Measurements from ENCODE around the gene TIMP4. TPM values are rescaled to one million over a fixed set of nuclear protein-coding genes. Genes with fewer than 3 reads are reported as not detected.

The TIMP4 gene
- total and polyA plus RNA-seq, 2 of the 4 experiments (the other 2 are of a cell fraction): 0.39 to 0.54 TPM

- Histone ChIP-seq H3K56ac (ENCODE audit: extremely low read depth, insufficient read depth, low read length) (no peak overlapping the region), H4K8ac (ENCODE audit: low read depth in 2 of 2, low read length in 2 of 2) (no peak overlapping the region), H3K79me1 (ENCODE audit: low read depth in 1 of 2, low read length in 2 of 2) (no peaks in the 10 kb centered on the region), H2AFZ (replicated peaks; ENCODE audit: low read length, poor library complexity) (no peak overlapping the region), H3K4me3 (ENCODE audit: insufficient read depth, low read depth, low read length) (no peak overlapping the region), H3K36me3 (ENCODE audit: control insufficient read depth, insufficient read depth, low read length) (no peaks in the 10 kb centered on the region), H4K91ac (ENCODE audit: insufficient read depth, low read depth, low read length) (no peak overlapping the region), H4K5ac (ENCODE audit: low read depth, low read length) (no peak overlapping the region), H3K4me2 (ENCODE audit: low read depth, low read length) (no peak overlapping the region), H3K18ac (ENCODE audit: low read depth, low read length) (no peak overlapping the region), H2BK20ac (ENCODE audit: low read depth, low read length) (no peak overlapping the region), H2BK120ac (ENCODE audit: low read depth, low read length) (no peak overlapping the region), H3K14ac (replicated peaks; ENCODE audit: low read depth, low read length) (no peak overlapping the region), H3K4ac (ENCODE audit: low read depth, low read length) (no peak overlapping the region), H3K4me1 (ENCODE audit: control insufficient read depth, insufficient read depth, low read length) (no peaks in the 10 kb centered on the region), H3K9me1 (ENCODE audit: insufficient read depth, low read length) (no peaks in the 10 kb centered on the region), H3K27me3 (ENCODE audit: control insufficient read depth, insufficient read depth, low read length) (peaks cover 24% of the 10 kb centered on the region), H3K9me3 (ENCODE audit: control insufficient read depth, insufficient read depth, low read length) (no peaks in the 10 kb centered on the region), H3K27ac (ENCODE audit: insufficient read depth, low read length) (no peak overlapping the region), H3K23ac (ENCODE audit: low read depth, low read length) (no peak overlapping the region), H2AK5ac (ENCODE audit: low read depth, low read length) (no peak overlapping the region), H2AK9ac (replicated peaks; ENCODE audit: low read depth, low read length, poor library complexity) (no peak overlapping the region), H3K9ac (ENCODE audit: low read depth, low read length) (no peak overlapping the region), H4K20me1 (ENCODE audit: insufficient read depth, low read length) (no peaks in the 10 kb centered on the region), H2BK15ac (ENCODE audit: low read depth, low read length) (no peak overlapping the region), H2BK5ac (ENCODE audit: low read depth, low read length, poor library complexity, severe bottlenecking) (no peak overlapping the region)
- ChIA-PET POLR2A (ENCODE audit: unreplicated experiment) (no interaction called here), CTCF (interaction anchor here (0.6 to 1.7 kb wide), 17 partner anchors 9 to 349 kb away, joined by 3 to 11 read pairs (median 5); partner anchors contain the start of gene TSEN2)
- ATAC-seq (ENCODE audit: low read depth): peak; percentile 97
- TF ChIP-seq ELK1 (IDR thresholded peaks at IDR 0.05; ENCODE audit: borderline replicate concordance, low read depth, low read length): no peak
- no peak for TF ChIP-seq NFE2L2 (IDR thresholded peaks at IDR 0.05; ENCODE audit: low read depth, low read length)
- no peak for TF ChIP-seq MAFK (IDR thresholded peaks at IDR 0.05; ENCODE audit: low read depth, low read length)
- no peak for TF ChIP-seq MAZ (IDR thresholded peaks at IDR 0.05; ENCODE audit: borderline replicate concordance, low read depth, low read length)
- TF ChIP-seq CEBPB (IDR thresholded peaks at IDR 0.05; ENCODE audit: low read depth, low read length): no peak
- TF ChIP-seq MXI1 (IDR thresholded peaks at IDR 0.05; ENCODE audit: borderline replicate concordance, low read depth, low read length): no peak
- TF ChIP-seq, protein P1, sequence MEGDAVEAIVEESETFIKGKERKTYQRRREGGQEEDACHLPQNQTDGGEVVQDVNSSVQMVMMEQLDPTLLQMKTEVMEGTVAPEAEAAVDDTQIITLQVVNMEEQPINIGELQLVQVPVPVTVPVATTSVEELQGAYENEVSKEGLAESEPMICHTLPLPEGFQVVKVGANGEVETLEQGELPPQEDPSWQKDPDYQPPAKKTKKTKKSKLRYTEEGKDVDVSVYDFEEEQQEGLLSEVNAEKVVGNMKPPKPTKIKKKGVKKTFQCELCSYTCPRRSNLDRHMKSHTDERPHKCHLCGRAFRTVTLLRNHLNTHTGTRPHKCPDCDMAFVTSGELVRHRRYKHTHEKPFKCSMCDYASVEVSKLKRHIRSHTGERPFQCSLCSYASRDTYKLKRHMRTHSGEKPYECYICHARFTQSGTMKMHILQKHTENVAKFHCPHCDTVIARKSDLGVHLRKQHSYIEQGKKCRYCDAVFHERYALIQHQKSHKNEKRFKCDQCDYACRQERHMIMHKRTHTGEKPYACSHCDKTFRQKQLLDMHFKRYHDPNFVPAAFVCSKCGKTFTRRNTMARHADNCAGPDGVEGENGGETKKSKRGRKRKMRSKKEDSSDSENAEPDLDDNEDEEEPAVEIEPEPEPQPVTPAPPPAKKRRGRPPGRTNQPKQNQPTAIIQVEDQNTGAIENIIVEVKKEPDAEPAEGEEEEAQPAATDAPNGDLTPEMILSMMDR (conservative IDR thresholded peaks at IDR 0.05; ENCODE audit: low read depth, low read length): peak; percentile 91
- TF ChIP-seq RFX5 (IDR thresholded peaks at IDR 0.05; ENCODE audit: low read depth, low read length): no peak
- peak; percentile 92 for TF ChIP-seq SMC3 (IDR thresholded peaks at IDR 0.05; ENCODE audit: low read depth, low read length)
- no peak for TF ChIP-seq BHLHE40 (IDR thresholded peaks at IDR 0.05; ENCODE audit: low read depth, low read length)
- no peak for TF ChIP-seq POLR2A (IDR thresholded peaks at IDR 0.05; ENCODE audit: low read depth, low read length)
- TF ChIP-seq, protein P2, sequence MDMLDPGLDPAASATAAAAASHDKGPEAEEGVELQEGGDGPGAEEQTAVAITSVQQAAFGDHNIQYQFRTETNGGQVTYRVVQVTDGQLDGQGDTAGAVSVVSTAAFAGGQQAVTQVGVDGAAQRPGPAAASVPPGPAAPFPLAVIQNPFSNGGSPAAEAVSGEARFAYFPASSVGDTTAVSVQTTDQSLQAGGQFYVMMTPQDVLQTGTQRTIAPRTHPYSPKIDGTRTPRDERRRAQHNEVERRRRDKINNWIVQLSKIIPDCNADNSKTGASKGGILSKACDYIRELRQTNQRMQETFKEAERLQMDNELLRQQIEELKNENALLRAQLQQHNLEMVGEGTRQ (IDR thresholded peaks at IDR 0.05; ENCODE audit: low read depth, low read length): no peak
- TF ChIP-seq RCOR1 (IDR thresholded peaks at IDR 0.05; ENCODE audit: insufficient replicate concordance, low read length): no peak
- peak; percentile 97 for TF ChIP-seq RAD21 (IDR thresholded peaks at IDR 0.05; ENCODE audit: low read length)
- TF ChIP-seq CHD1 (IDR thresholded peaks at IDR 0.05; ENCODE audit: low read depth, low read length): no peak
- no TSS peak for BruUV-seq (replicated peaks)
- dilution Hi-C loops (cut with HindIII; ENCODE audit: low sequenced_read_pairs, unreplicated experiment): no loop called here
- peak; percentile 64 for DNase-seq
- no CpG with 5 or more reads among the region's 3 CpGs for whole genome bisulfite sequencing, 2 experiments (ENCODE audit: extremely low coverage in 2 of 2, insufficient read length in 1 of 2)
- in situ Hi-C loops (cut with MboI; ENCODE audit: low sequenced_read_pairs): loop anchor here (5.0 to 25.0 kb wide), 3 partner anchors 42 to 752 kb away; no protein-coding TSS in a partner anchor
- intact Hi-C loops (cut with micrococcal nuclease): loop anchor here (1.0 to 5.0 kb wide), 6 partner anchors 172 to 756 kb away; no protein-coding TSS in a partner anchor
Observed at GRCh38 chr3:12135029-12135657, 23.6 kb downstream of the TIMP4 start.
